ENCODE measurements around the gene C1RL. TPM values are rescaled to one million over a fixed set of nuclear protein-coding genes. Genes with fewer than 3 reads are reported as not detected.

Gene C1RL, protein sequence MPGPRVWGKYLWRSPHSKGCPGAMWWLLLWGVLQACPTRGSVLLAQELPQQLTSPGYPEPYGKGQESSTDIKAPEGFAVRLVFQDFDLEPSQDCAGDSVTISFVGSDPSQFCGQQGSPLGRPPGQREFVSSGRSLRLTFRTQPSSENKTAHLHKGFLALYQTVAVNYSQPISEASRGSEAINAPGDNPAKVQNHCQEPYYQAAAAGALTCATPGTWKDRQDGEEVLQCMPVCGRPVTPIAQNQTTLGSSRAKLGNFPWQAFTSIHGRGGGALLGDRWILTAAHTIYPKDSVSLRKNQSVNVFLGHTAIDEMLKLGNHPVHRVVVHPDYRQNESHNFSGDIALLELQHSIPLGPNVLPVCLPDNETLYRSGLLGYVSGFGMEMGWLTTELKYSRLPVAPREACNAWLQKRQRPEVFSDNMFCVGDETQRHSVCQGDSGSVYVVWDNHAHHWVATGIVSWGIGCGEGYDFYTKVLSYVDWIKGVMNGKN
- 13.3 TPM for total RNA-seq
- 10 to 100 TPM; 11.2 to 18.6 (median 12.9) TPM for polyA plus RNA-seq (ENCODE audit: insufficient read depth in 1 of 8, insufficient read length in 8 of 8, low replicate concordance in 1 of 8)
- long read RNA-seq, donor 1, result 0 reads
- long read RNA-seq, donor 2, result 0 reads
- long read RNA-seq, donor 3, partial matches to known transcripts, result 0 of 4 reads
- long read RNA-seq, donor 3, other reads (novel, unspliced or antisense), result 0 of 4 reads
- long read RNA-seq, donor 4, partial matches to known transcripts, result 5 of 5 reads
- long read RNA-seq, donor 4, other reads (novel, unspliced or antisense), result 0 of 5 reads
- long read RNA-seq, donor 5, partial matches to known transcripts, result 9 of 13 reads
- long read RNA-seq, donor 5, other reads (novel, unspliced or antisense), result 0 of 13 reads
- long read RNA-seq, donor 6, partial matches to known transcripts, result 0 of 1 reads
- long read RNA-seq, donor 6, other reads (novel, unspliced or antisense), result 0 of 1 reads
- long read RNA-seq, donor 7, partial matches to known transcripts, result 5 of 7 reads
- long read RNA-seq, donor 7, other reads (novel, unspliced or antisense), result 0 of 7 reads
- long read RNA-seq, donor 8, partial matches to known transcripts, result 7 of 8 reads
- long read RNA-seq, donor 8, other reads (novel, unspliced or antisense), result 0 of 8 reads
- long read RNA-seq, donor 9, partial matches to known transcripts, result 0 of 3 reads
- long read RNA-seq, donor 9, other reads (novel, unspliced or antisense), result 0 of 3 reads
- long read RNA-seq, donor 10, partial matches to known transcripts, result 8 of 14 reads
- long read RNA-seq, donor 10, other reads (novel, unspliced or antisense), result 0 of 14 reads
- long read RNA-seq, donor 11, partial matches to known transcripts, result 9 of 11 reads
- long read RNA-seq, donor 11, other reads (novel, unspliced or antisense), result 0 of 11 reads

GRCh38 chr12:7108796-7109571 is at the start of gene C1RL:
Gene C1RL (minus strand): TSS chr12:7109214. CDS start chr12:7109180, 34 bp downstream.
- 0% methylated on average over 6 of the region's 23 CpGs for WGBS (ENCODE audit: insufficient coverage)
- DNase-seq, result peak; percentile 96
- H3K27ac ChIP-seq (ENCODE audit: low read length), result peak within 1 kb of the TSS; percentile 97

DNA sequence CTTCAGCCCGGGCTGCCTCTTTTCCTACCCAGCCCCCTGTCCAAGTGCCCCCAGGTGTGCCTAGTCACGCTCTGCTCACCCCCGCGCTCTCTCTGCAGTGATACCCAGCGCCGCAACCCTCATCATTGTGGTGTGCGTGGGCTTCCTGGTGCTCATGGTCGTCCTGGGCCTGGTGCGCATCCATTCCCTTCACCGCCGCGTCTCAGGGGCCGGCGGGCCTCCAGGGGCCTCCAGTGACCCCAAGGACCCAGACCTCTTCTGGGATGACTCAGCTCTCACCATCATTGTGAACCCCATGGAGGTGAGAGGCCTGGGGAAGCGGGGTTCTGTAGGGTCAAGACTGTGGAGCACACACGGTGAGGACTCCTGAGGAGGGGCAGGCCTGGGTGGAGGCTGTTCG is 48.4 kb upstream of the C1RL start:
- H3K9me3 ChIP-seq (replicated peaks; ENCODE audit: control insufficient read depth, low read depth, low read length), result no peaks in the 10 kb centered on the region
- no peak overlapping the region for H3K4me3 ChIP-seq (ENCODE audit: low read length)
- no peaks in the 10 kb centered on the region for H3K4me1 ChIP-seq (ENCODE audit: control insufficient read depth, insufficient read depth, low read length)
- H3K36me3 ChIP-seq (ENCODE audit: control insufficient read depth, insufficient read depth, low read length), result peaks cover 11% of the 10 kb centered on the region
- H3K27me3 ChIP-seq (ENCODE audit: control insufficient read depth, insufficient read depth, low read length), result peaks cover 8% of the 10 kb centered on the region
- H3K27ac ChIP-seq (ENCODE audit: low read length), result no peak overlapping the region
- 88% methylated on average over 15 of the region's 17 CpGs for WGBS (ENCODE audit: insufficient coverage)
- no peak for DNase-seq

More at GRCh38 chr12:7108796-7109571, at the start of gene C1RL:
- H3K9me3 ChIP-seq (replicated peaks; ENCODE audit: control insufficient read depth, low read depth, low read length), result peaks cover 4% of the 10 kb centered on the region
- H3K36me3 ChIP-seq (ENCODE audit: control insufficient read depth, insufficient read depth, low read length), result no peaks in the 10 kb centered on the region
- H3K4me3 ChIP-seq (ENCODE audit: low read length), result peak within 1 kb of the TSS; percentile 67
- H3K27me3 ChIP-seq (ENCODE audit: control insufficient read depth, insufficient read depth, low read length), result peaks cover 4% of the 10 kb centered on the region
- H3K4me1 ChIP-seq (ENCODE audit: control insufficient read depth, insufficient read depth, low read length), result peaks cover 33% of the 10 kb centered on the region

DNA sequence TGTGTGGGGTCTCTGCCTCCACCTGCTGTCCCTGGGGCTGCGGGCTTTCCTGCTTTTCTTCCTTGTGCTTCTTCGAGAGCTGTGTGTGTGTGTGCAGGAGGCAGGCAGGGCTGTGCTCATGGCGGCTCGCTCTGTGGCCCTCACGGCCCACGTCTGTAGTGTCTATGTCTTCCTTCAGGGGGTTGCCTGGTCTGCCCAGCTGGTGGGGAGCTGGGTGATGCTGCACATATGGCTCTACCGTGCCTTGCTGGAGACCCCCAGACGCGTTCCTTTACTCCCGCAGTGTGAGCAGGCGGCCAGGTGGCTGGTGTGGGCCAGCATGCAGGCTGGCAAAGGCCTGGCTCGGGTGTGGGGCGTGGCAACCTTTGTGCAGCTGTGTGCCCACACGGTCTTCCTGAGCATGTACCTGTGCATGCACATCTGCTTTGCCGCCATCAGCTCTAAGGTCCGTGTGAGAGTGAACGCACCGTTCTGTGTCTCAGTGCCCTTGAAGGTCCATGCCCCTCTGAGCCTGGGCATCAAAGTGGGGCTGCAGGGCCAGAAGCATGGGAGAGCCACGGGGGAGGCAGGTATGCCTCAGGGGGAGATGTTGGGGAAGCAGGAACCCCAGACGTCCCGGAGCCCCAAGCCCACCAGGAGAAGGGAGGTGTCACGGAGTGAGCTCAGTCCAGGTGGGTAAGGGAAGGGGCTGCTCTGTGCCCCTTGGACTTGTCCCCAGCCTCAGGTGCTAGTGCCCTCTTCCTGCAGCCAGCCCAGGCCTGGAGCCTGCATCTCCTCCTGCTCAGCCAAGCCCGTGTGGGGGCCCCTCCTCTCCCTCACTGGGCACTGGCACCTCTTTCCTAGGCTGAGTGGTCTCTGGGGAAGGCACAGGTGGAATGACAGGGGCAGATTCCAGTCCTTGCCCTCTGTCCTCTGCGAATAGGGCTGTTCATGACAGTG is 47.5 kb upstream of the C1RL start:
- Histone ChIP-seq H3K4me3 (ENCODE audit: low read length) (no peak overlapping the region), H3K4me1 (ENCODE audit: control insufficient read depth, insufficient read depth, low read length) (no peaks in the 10 kb centered on the region), H3K36me3 (ENCODE audit: control insufficient read depth, insufficient read depth, low read length) (peaks cover 11% of the 10 kb centered on the region), H3K27me3 (ENCODE audit: control insufficient read depth, insufficient read depth, low read length) (no peaks in the 10 kb centered on the region), H3K27ac (ENCODE audit: low read length) (no peak overlapping the region), H3K9me3 (replicated peaks; ENCODE audit: control insufficient read depth, low read depth, low read length) (no peaks in the 10 kb centered on the region)
- no peak for DNase-seq
- 89% methylated on average over 21 of the region's 24 CpGs for WGBS (ENCODE audit: insufficient coverage)

GRCh38 chr12:7155471-7156034 is 46.5 kb upstream of the C1RL start:
- no peak overlapping the region for H3K27ac ChIP-seq (ENCODE audit: low read length)
- no peaks in the 10 kb centered on the region for H3K9me3 ChIP-seq (replicated peaks; ENCODE audit: control insufficient read depth, low read depth, low read length)
- H3K4me3 ChIP-seq (ENCODE audit: low read length), result no peak overlapping the region
- H3K4me1 ChIP-seq (ENCODE audit: control insufficient read depth, insufficient read depth, low read length), result no peaks in the 10 kb centered on the region
- no peaks in the 10 kb centered on the region for H3K27me3 ChIP-seq (ENCODE audit: control insufficient read depth, insufficient read depth, low read length)
- 77% methylated on average over 7 of the region's 8 CpGs for WGBS (ENCODE audit: insufficient coverage)
- no peak for DNase-seq
- H3K36me3 ChIP-seq (ENCODE audit: control insufficient read depth, insufficient read depth, low read length), result peaks cover 14% of the 10 kb centered on the region

- Histone ChIP-seq H3K36me3 (ENCODE audit: control insufficient read depth, insufficient read depth, low read length) (peaks cover 18% of the 10 kb centered on the region), H3K4me1 (ENCODE audit: control insufficient read depth, insufficient read depth, low read length) (no peaks in the 10 kb centered on the region)
- no peak for DNase-seq
Observed at GRCh38 chr12:7154901-7155470, 46.0 kb upstream of the C1RL start.

DNA sequence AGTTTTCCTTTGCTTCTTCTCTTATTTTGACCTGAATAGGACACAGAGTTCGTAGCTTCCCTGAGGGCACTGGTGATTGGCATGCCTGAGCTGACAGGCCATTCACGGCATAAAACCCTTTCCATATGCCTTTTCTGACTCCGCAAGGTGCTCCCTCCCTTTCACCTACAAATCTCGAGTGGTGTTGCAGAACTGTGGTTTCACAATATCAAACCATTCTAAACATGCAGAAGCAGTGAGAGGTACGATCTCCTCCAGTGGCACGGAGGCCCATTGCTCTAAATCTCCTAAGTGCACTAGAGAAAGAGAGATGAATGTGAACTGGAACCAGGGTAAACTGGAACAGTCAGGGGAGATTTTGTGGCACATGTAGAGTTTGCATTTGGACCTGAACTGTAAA is 45.0 kb upstream of the C1RL start:
- Histone ChIP-seq H3K4me1 (ENCODE audit: control insufficient read depth, insufficient read depth, low read length) (no peaks in the 10 kb centered on the region), H3K9me3 (replicated peaks; ENCODE audit: control insufficient read depth, low read depth, low read length) (no peaks in the 10 kb centered on the region), H3K36me3 (ENCODE audit: control insufficient read depth, insufficient read depth, low read length) (peaks cover 26% of the 10 kb centered on the region), H3K27me3 (ENCODE audit: control insufficient read depth, insufficient read depth, low read length) (no peaks in the 10 kb centered on the region), H3K27ac (ENCODE audit: low read length) (no peak overlapping the region), H3K4me3 (ENCODE audit: low read length) (no peak overlapping the region)
- DNase-seq, result no peak
- 100% methylated on average over 2 of the region's 6 CpGs for WGBS (ENCODE audit: insufficient coverage)

More at GRCh38 chr12:7154901-7155470, 46.0 kb upstream of the C1RL start:
- H3K27ac ChIP-seq (ENCODE audit: low read length), result no peak overlapping the region
- H3K9me3 ChIP-seq (replicated peaks; ENCODE audit: control insufficient read depth, low read depth, low read length), result no peaks in the 10 kb centered on the region
- H3K4me3 ChIP-seq (ENCODE audit: low read length), result no peak overlapping the region
- 65% methylated on average over 8 of the region's 12 CpGs for WGBS (ENCODE audit: insufficient coverage)
- H3K27me3 ChIP-seq (ENCODE audit: control insufficient read depth, insufficient read depth, low read length), result no peaks in the 10 kb centered on the region

- H3K27ac ChIP-seq (ENCODE audit: low read length), result no peak overlapping the region
- H3K4me1 ChIP-seq (ENCODE audit: control insufficient read depth, insufficient read depth, low read length), result no peaks in the 10 kb centered on the region
- no peak for DNase-seq
- WGBS (ENCODE audit: insufficient coverage), result no CpG with 5 or more reads among the region's 4 CpGs
- no peak overlapping the region for H3K4me3 ChIP-seq (ENCODE audit: low read length)
- H3K36me3 ChIP-seq (ENCODE audit: control insufficient read depth, insufficient read depth, low read length), result peaks cover 33% of the 10 kb centered on the region
- no peaks in the 10 kb centered on the region for H3K9me3 ChIP-seq (replicated peaks; ENCODE audit: control insufficient read depth, low read depth, low read length)
- H3K27me3 ChIP-seq (ENCODE audit: control insufficient read depth, insufficient read depth, low read length), result no peaks in the 10 kb centered on the region
Observed at GRCh38 chr12:7152818-7153217, 43.8 kb upstream of the C1RL start.

DNA sequence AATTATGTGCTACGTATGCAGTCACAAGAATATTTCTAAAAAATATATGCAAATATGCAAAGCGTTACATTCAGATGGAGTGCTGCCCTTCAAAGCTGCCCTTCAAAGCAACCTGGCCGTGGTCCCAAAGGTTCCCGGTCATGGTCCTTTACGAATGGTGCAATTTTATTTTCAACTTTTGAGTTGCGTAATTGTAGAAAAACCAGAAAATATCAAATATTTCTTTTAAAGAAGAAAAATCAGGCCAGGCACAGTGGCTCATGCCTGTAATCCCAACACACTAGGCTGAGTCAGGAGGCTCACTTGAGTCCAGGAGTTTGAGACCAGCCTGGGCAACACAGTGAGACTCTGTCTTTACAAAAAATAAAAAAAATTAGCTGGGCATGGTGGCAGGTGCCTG is 42.5 kb upstream of the C1RL start:
- no peak overlapping the region for H3K27ac ChIP-seq (ENCODE audit: low read length)
- no peaks in the 10 kb centered on the region for H3K4me1 ChIP-seq (ENCODE audit: control insufficient read depth, insufficient read depth, low read length)
- H3K27me3 ChIP-seq (ENCODE audit: control insufficient read depth, insufficient read depth, low read length), result no peaks in the 10 kb centered on the region
- no peak for DNase-seq
- WGBS (ENCODE audit: insufficient coverage), result no CpG with 5 or more reads among the region's 6 CpGs
- no peak overlapping the region for H3K4me3 ChIP-seq (ENCODE audit: low read length)
- H3K9me3 ChIP-seq (replicated peaks; ENCODE audit: control insufficient read depth, low read depth, low read length), result no peaks in the 10 kb centered on the region
- H3K36me3 ChIP-seq (ENCODE audit: control insufficient read depth, insufficient read depth, low read length), result peaks cover 33% of the 10 kb centered on the region
